Stimulated activated CD8-positive, alpha-beta memory T cell treated with anti-CD3 and anti-CD28 coated beads, Interleukin-4, amount 100 ng/mL, for 24 hours (primary cell): ENCODE measurements around the gene B4GALNT4.
"Not testable (repeated sequence)": the region's sequence is repeated elsewhere in the genome, so short reads cannot be mapped to it uniquely, and the experiment has no call there.

Source experiments
- DNase-seq: peaks from one replicate; pipeline ENCODE4 v3.0.0-alpha.2; 2020; ENCODE audit warnings: low read depth

Gene B4GALNT4

GRCh38 chr11:422249-422656 is 53.0 kb downstream of the B4GALNT4 start:
- no peak for DNase-seq

GRCh38 chr11:424232-424631 is 54.9 kb downstream of the B4GALNT4 start:
- DNase-seq, result no peak

- DNase-seq, result not testable (repeated sequence)
These were observed 55.5 kb downstream of the B4GALNT4 start for GRCh38 chr11:424766-425165.

GRCh38 chr11:425301-425700 is 56.0 kb downstream of the B4GALNT4 start:
- DNase-seq, result no peak

- DNase-seq, result no peak
These were observed 57.6 kb downstream of the B4GALNT4 start for GRCh38 chr11:426851-427250.

- DNase-seq, result no peak
These were observed 59.0 kb downstream of the B4GALNT4 start for GRCh38 chr11:428295-428694.

GRCh38 chr11:429391-429790 is 60.1 kb downstream of the B4GALNT4 start:
- DNase-seq, result no peak

GRCh38 chr11:429931-430456 is 60.7 kb downstream of the B4GALNT4 start:
- DNase-seq, result no peak
